HG02678 (cell line): Measurements from ENCODE around the gene COG5.

Experiments
- ATAC-seq: cut with Tn5 transposase; IDR thresholded peaks from one replicate; pipeline ENCODE4 v1.9.1; 2021; ENCODE audit warnings: mild to moderate bottlenecking, moderate library complexity; ENCODE audit not compliant: unreplicated experiment

COG5 gene

GRCh38 chr7:107396990-107397389 lies 166.7 kb downstream of the COG5 start:
- ATAC-seq = no peak

DNA sequence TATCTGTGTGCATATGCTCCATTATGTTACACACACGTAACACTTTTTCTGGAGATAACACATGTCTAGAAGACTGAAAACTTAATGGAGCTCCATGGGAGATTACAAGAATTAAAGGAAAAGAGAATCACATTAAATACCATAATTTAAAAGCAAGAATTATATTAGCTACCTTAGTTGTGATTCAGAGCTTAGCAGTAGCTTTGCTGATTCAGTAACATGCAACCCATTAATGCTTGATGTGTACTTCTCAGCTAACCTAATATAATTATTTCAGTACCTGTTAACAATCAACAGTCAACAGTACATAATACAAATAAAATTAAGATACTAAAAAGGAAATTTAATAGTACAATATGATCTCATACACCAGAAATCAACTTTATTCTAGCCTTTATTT lies 167.6 kb downstream of the COG5 start:
- no peak for ATAC-seq

- no peak for ATAC-seq
Observed at GRCh38 chr7:107394831-107395230, 168.9 kb downstream of the COG5 start.

DNA sequence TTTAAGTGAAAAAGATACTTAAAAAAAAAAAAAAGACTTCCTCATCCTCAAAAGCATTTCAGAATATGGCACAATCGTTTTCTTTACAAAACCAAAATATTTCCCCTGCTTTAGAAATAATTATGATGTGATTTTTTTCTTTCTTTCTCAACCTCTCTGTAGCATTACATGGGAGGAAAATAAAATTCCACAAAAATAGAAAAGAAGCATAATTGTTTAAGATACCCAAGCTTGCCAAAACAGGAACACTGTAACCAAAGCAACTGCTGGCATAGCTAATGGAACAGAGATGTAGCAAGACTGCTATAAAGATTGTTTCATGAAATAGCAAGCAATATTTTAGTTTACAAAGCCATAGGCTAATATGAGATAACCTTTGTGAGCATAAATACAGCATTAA lies 169.4 kb downstream of the COG5 start:
- no peak for ATAC-seq

DNA sequence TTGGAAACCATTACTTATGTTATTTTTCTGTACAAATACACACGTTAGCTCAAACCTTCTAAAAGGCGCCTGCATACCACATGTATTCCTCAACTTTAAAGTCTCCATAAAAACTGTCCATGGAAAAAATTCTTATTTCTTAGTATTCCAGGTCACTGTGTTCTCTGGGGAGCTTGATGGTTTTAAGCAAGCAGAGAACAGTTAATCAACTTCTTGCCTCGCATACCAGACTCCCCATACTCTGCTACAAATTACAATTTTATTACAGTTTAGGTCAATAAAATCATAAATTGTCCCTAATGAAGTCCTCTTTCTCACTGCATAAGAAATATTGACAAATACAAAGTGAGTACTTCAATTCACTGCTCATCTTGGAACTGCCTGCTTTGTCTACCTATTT lies 170.9 kb downstream of the COG5 start:
- no peak for ATAC-seq

DNA sequence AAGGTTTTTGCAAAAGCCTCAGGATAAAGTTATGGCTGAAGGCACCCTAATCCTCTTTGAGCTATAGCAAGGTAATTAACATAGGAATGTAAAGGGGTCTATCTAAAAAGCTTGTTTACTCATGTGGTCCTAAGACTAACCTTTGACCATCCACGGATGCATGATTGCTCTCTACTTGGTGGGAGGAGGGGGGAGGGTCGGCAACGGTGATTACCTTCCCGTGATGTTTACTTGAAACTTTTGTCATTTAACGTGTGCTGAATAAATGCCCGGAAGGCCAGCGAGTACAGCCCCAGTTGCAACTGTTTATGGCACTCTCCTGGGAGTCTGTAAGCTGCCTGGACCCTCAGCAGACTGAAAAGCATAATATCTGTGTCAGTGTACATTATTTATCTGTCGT lies 172.8 kb downstream of the COG5 start:
- no peak for ATAC-seq

- ATAC-seq = no peak
Observed at GRCh38 chr7:107388604-107389003, 175.1 kb downstream of the COG5 start.

DNA sequence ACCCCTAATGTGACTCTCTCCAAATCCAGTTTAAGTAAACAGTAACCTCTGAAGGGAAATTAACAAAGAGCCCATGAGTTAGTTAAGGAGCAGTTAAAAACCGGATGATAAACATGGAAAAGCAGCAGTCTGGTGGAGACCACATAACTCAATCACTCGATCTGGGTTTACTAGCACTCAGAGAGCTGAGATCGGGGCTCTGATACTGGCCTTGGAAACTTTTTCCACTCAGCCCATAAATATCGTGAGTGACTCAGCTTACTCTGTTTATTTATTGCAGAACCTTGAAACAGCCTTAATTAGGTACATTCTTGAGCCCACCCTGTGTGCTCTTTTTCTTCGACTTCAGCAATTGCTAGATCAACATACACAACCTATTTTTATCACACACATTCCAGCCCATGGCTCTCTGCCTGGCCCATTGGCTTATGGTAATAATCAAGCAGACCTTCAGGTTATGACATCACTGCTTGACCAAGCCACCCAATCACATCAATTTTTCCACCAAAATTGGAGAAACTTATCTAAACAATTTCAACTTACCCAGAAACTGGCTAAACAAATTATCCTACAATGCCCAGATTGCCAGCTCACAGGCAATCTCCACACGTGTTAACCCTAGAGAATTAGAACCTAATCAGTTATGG lies 176.0 kb downstream of the COG5 start:
- ATAC-seq = no peak

DNA sequence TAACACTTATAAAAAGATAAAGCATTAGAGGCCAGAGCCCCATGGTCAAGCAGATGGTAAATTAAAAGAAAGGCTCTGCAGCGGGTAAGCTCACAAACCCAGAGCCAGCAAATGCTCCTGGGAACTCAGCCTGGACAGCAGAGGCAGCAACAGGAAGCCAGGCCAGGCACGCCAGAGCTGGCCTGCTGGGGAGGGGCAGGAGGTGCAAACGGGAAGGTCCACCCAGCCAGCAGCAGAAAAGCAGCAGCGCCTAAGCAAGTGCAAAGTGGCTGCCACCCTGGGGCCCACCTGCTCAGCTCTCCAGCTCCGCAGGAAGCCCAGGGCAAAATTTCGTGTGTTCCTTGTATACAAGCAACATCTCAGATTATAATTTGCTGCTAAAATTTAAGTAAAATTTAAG lies 176.6 kb downstream of the COG5 start:
- no peak for ATAC-seq

- ATAC-seq = no peak
Observed at GRCh38 chr7:107386548-107387102, 177.1 kb downstream of the COG5 start.

- no peak for ATAC-seq
Observed at GRCh38 chr7:107384025-107384424, 179.7 kb downstream of the COG5 start.

- no peak for ATAC-seq
Observed at GRCh38 chr7:107383203-107383602, 180.5 kb downstream of the COG5 start.

- no peak for ATAC-seq
Observed at GRCh38 chr7:107381453-107381852, 182.3 kb downstream of the COG5 start.

DNA sequence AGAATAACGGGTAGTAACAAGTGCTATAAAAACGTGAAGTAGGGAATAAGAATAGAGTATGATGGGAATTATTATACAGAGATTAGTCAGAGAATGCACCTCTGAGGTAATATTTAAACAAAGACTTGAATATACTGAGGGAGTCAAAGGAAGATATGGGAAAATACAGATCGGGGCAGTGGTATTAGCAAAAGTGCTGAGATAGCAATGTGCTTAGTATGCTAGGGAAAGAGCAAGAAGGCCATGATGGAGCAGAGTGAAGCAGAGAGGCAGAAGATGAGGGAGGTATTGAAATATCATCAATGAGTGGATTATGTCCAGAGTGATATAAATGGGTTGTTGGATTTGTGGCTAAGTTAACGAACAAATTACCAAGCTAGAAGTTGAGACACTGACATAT lies 190.4 kb downstream of the COG5 start:
- ATAC-seq = no peak

DNA sequence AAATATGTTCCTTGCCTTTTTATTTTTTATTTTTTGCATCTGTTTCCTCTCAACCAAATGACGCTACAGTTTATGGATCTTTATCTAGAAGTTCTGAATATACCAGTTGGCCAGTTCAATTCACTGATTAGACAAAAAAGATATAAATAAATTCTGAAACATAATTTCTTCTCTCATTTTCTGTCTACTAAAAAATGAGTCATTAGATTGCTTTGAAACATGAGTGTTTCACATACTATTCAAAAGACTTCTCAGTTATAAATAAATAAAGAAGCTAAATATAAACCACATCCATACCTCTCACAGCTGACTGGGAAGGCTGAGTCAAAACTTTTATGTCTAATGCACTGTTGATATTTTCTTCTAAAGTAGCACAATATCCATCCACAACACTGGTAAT lies 191.4 kb downstream of the COG5 start:
- ATAC-seq = no peak

DNA sequence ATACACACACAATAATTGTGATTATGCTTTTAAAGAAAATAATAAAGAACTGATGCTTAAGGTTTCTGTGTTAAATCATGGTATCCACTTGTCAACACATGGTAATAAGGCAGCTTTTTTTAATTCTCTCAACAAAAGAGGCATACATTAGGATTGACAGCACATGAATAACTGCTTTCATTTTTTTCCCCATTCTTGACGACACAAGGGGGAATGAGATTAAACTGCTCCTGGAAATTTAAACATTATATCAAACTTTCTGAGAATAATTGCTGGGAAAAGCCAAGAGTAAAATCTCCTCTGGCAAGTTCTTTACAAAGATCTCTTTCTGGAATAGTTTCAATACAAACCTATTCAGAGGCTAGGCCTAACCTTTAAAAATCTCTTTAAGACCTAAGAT lies 192.9 kb downstream of the COG5 start:
- no peak for ATAC-seq

DNA sequence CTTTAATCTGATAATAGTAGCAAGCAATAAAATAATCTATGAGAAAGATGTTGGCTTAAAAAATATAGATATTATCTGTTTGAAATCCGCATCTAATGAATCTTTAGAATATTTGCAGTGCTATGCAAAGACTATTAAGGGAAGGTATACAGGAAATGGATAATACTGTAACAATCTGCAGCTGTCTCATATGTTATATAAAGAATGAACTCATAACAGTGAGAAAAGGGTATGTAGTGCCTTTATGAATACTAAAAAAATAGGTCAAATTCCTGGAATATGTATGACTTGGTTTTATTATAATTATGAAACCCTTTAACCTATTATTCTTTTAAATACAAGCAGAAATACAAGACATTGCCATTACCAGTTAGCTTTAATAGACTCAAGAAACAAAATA lies 198.9 kb downstream of the COG5 start:
- no peak for ATAC-seq

DNA sequence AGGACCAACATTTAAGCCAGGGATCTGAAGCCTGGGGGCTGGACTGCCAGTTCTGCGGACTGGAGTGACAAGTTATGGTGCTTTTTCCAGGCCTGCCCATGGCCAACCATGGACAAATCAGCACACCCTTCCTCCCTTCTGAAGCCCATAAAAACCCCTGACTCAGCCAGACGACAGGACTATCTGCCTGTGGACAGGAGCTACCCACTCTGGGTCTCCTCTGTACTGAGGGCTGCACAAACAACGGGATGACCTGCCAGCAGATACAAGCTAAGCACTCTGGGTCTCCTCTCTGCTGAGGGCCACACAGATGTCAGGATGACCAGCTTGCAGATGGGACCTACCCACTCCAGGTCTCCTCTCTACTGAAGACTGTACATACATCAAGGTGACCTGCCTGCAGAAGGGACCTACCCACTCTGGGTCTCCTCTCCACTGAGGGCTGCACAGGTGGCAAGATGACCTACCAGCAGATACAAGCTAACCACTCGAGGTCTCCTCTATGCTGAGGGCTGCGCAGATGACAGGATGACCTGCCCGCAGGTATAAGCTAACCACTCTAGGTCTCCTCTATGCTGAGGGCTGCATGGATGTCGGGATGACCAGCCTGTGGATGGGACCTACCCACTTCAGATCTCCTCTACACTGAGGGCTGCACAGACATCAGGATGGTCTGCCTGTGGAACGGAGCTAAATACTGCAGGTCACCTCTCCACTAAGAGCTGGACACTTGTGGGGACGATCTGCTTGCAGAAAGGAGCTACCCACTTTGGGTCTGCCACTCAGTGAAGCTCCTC lies 204.0 kb downstream of the COG5 start:
- ATAC-seq = no peak

DNA sequence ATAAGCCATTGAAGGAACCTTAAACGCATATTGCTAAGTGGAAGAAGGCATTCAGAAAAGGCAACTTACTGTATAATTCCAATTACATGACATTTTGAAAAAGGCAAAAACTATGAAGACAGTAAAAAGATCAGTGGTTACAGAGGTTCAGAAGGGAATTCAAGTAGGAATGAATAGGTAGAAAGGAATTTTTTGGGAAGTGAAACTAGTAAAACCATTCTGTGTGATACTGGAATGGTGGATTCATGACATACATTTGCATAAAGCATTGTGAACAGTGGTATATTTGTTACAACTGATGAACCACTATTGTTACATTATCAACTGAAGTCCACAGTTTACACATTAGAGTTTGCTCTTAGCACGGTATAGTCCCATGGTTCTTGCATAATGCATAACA lies 208.1 kb downstream of the COG5 start:
- ATAC-seq = no peak

DNA sequence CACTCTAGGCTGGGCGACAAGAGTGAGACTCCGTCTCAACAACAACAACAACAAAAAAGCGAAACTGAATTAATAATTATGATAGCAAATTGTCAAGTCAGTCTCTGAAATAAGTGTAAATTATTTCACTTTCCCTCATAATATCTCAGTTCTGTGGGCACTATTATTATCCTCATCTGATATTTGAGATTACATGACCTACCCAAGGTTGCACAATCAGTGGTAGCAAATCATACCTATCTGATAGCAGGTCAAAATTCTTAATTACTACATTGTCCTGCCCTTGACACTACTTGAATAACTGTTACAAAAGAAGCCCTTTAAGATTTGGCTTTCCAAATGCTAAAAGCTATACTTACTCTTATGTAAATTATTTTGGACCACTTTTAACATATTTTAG lies 209.1 kb downstream of the COG5 start:
- no peak for ATAC-seq

GRCh38 chr7:107353701-107354100 lies 210.0 kb downstream of the COG5 start:
- ATAC-seq = no peak

DNA sequence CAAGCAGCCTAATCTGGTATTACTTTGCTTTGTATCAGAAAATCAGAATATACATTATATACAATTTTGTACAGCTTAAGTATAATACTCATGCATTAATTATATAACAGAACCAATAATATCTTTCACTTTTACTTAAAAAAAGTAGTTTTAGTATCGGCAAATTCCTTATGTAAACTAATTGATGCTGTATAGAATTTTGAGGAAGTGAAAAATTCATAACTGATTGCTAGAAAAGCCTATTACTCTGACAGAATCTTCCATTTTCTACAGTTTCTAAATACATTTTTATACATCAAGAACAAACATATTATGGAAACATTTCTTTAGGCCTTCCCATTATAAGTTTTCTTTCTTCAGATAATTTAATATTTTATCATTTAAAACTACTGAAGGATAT lies 217.8 kb downstream of the COG5 start:
- ATAC-seq = no peak
